ENCODE measurements around the gene BIN2. TPM values are rescaled to one million over a fixed set of nuclear protein-coding genes. Genes with fewer than 3 reads are reported as not detected.

Gene BIN2
- total and polyA plus RNA-seq, 2 of the 13 experiments (the other 11 are each of a cell fraction or from before 2014, with no cell fraction given) = not detected

- POLR2A ChIA-PET = no interaction called here
- no peaks in the 10 kb centered on the region for H3K36me3 ChIP-seq (replicated peaks in 1 of 2; ENCODE audit: control insufficient read depth in 1 of 2, insufficient read depth in 2 of 2, low read length in 2 of 2)
- no peak overlapping the region for H3K27ac ChIP-seq (ENCODE audit: extremely low read length, insufficient read depth, low read length)
- FAIRE-seq (no peak), DNase-seq (ENCODE audit: low spot score) (no peak), ATAC-seq (no peak)
- intact Hi-C loops (cut with micrococcal nuclease; ENCODE audit: unreplicated experiment) (no loop called here), in situ Hi-C loops (cut with HindIII; ENCODE audit: extremely low pct_ligation_motif_present, low pct_unique_long_range_greater_than_20kb) (no loop called here)
- no peaks in the 10 kb centered on the region for H4K20me1 ChIP-seq (ENCODE audit: insufficient read depth, low read length)
- 86% methylated on average over 4 of the region's 4 CpGs for WGBS (ENCODE audit: low lambda C conversion rate)
- no peak overlapping the region for H3K4me3 ChIP-seq (replicated peaks in 1 of 3; ENCODE audit: insufficient read depth in 1 of 3, low read depth in 2 of 3, low read length in 3 of 3)
- H3K4me1 ChIP-seq (ENCODE audit: insufficient read depth, low read length) = peaks cover 22% of the 10 kb centered on the region
- no peak for TF ChIP-seq SRF (IDR thresholded peaks at IDR 0.05; ENCODE audit: low read depth, low read length)
- no peak for TF ChIP-seq PHF8 (CRISPR knock-in tag; IDR thresholded peaks at IDR 0.05)
- no peak for TF ChIP-seq MTA3 (CRISPR knock-in tag; IDR thresholded peaks at IDR 0.05)
- TF ChIP-seq ESRRA (CRISPR knock-in tag; IDR thresholded peaks at IDR 0.05; ENCODE audit: low read depth) = no peak
- no peak for TF ChIP-seq WIZ (CRISPR knock-in tag; IDR thresholded peaks at IDR 0.05)
- no peak for TF ChIP-seq CREBL2 (CRISPR knock-in tag; IDR thresholded peaks at IDR 0.05; ENCODE audit: borderline replicate concordance)
- no peak for TF ChIP-seq AHDC1 (CRISPR knock-in tag; IDR thresholded peaks at IDR 0.05; ENCODE audit: borderline replicate concordance)
- no peak for TF ChIP-seq ZNF251 (CRISPR knock-in tag; IDR thresholded peaks at IDR 0.05)
- no peak for TF ChIP-seq TCF7L2 (IDR thresholded peaks at IDR 0.05; ENCODE audit: low read depth, low read length)
- no peak for TF ChIP-seq NR2F1 (CRISPR knock-in tag; IDR thresholded peaks at IDR 0.05)
- no peak for TF ChIP-seq NBN (conservative IDR thresholded peaks at IDR 0.05)
- no peak for TF ChIP-seq ZNF740 (CRISPR knock-in tag; IDR thresholded peaks at IDR 0.05)
- no peak for TF ChIP-seq EED (CRISPR knock-in tag; IDR thresholded peaks at IDR 0.05)
- TF ChIP-seq GATA4 (IDR thresholded peaks at IDR 0.05; ENCODE audit: borderline replicate concordance, low read depth) = no peak
- no peak for TF ChIP-seq BRD4 (CRISPR knock-in tag; IDR thresholded peaks at IDR 0.05)
- no TSS peak for BruUV-seq (replicated peaks)
- CTCF ChIA-PET (ENCODE audit: low intra/inter-chr PET ratio, low total read pairs) = no interaction called here
- no peaks in the 10 kb centered on the region for H3K9me3 ChIP-seq (ENCODE audit: low read length)
- no peak overlapping the region for H3K9ac ChIP-seq (ENCODE audit: insufficient read depth, low read depth, low read length)
- H3K79me2 ChIP-seq (ENCODE audit: insufficient read depth, low read length) = no peaks in the 10 kb centered on the region
- no peaks in the 10 kb centered on the region for H3K27me3 ChIP-seq (ENCODE audit: control insufficient read depth in 1 of 2, insufficient read depth in 2 of 2, low read length in 2 of 2)
- no peak overlapping the region for H3K4me2 ChIP-seq (ENCODE audit: low read depth, low read length)
- H2AFZ ChIP-seq (ENCODE audit: low read length) = no peak overlapping the region
Measured at GRCh38 chr12:51369581-51369980, 45.6 kb upstream of the BIN2 start.

All from HepG2 (cell line).